Suprapubic skin (tissue), 3 donors: ENCODE results near the gene GAS5.

Experiments used
- CTCF ChIP-seq, 2 donors: fragments of 200-600 bp in 1 of 2; fragments of 450-650 bp in 1 of 2; sonication (generic) in 1 of 2; IDR thresholded peaks; one replicate each; pipeline ENCODE4 v1.5.1; 2016 to 2019; ENCODE audit warnings: antibody characterized with exemption in 2 of 2, mild to moderate bottlenecking in 1 of 2, moderate library complexity in 1 of 2
- EP300 ChIP-seq: sonication (generic); formaldehyde crosslinking; IDR thresholded peaks from one replicate; pipeline ENCODE4 v1.6.1; 2017; ENCODE audit warnings: antibody characterized with exemption

DNA sequence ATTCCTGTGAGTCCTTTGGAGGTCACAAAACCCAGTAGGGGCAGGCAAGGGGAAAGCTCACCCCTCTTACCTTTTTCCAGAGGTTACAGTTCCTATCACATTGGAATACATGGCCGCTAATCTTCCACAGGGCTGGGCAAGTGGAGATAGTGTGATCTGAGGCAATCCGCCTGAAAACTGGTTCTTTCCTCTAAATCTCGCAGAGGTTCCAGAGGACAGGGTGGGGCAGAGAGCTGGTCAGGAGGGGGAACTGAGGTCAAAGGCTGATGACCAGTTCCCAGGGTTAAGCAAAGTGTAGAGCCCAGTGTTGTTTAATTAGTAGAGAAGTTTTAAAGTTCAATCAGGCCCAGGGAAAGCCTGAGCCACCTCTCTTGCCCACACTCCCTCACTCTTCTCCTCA is 49.4 kb upstream of the GAS5 start, which contains the start of gene SERPINC1:
- no peak for TF ChIP-seq CTCF (IDR thresholded peaks at IDR 0.05)
- TF ChIP-seq EP300 = no peak
